ENCODE results near the gene CDK5. TPM values are rescaled to one million over a fixed set of nuclear protein-coding genes. Genes with fewer than 3 reads are reported as not detected.

CDK5 gene
- total and polyA plus RNA-seq, 9 of the 15 experiments (the other 6 are each of a cell fraction or from before 2014, with no cell fraction given), result 3.2 to 38.0 (median 27.5) TPM

- no peak overlapping the region for H3K4me3 ChIP-seq
- peaks cover 44 to 84% of the 10 kb centered on the region in 2 experiments for H3K4me1 ChIP-seq (replicated peaks in 1 of 2; ENCODE audit: control insufficient read depth in 2 of 2, insufficient read depth in 2 of 2, low read length in 2 of 2)
- H3K9ac ChIP-seq (ENCODE audit: insufficient read depth in 1 of 2, low read depth in 2 of 2, low read length in 2 of 2), result no peak overlapping the region
- H3K4me2 ChIP-seq (ENCODE audit: insufficient read depth, low read length), result no peak overlapping the region
- in situ Hi-C loops (cut with MboI) (no loop called here), intact Hi-C loops (cut with micrococcal nuclease) (loop anchor here (10.0 kb wide), 1 partner anchor 161 kb away; no protein-coding TSS in a partner anchor)
- FAIRE-seq, result no peak
- ChIA-PET CTCF (ENCODE audit: low intra/inter-chr PET ratio) (no interaction called here), POLR2A (interaction anchor here (1.2 to 1.4 kb wide), 2 partner anchors 8 to 21 kb away, joined by 3 to 4 read pairs; no protein-coding TSS in a partner anchor)
- peak; percentile 53 for TF ChIP-seq RBFOX2 (IDR thresholded peaks at IDR 0.05; ENCODE audit: low read depth, low read length)
- TF ChIP-seq POLR2G (IDR thresholded peaks at IDR 0.05; ENCODE audit: low read depth, low read length), result peak; percentile 61; the same call in 1 of the 2 replicates
- peak; percentile 61; the same call in 1 of the 2 replicates for TF ChIP-seq ZBTB33 (CRISPR knock-in tag; IDR thresholded peaks at IDR 0.05)
- no peak for TF ChIP-seq PHB (CRISPR knock-in tag; IDR thresholded peaks at IDR 0.05)
- H3K79me2 ChIP-seq (ENCODE audit: control insufficient read depth, insufficient read depth, low read length), result peaks cover 42% of the 10 kb centered on the region
- 92% methylated on average over 40 of the region's 55 CpGs for WGBS (ENCODE audit: insufficient coverage, low coverage, missing lambda C conversion rate)
- no peak overlapping the region for H3K27ac ChIP-seq (ENCODE audit: extremely low read depth, low read depth, low read length)
- DNase-seq (ENCODE audit: extremely low read depth in 1 of 4, low spot score in 3 of 4), result peak in 2 of 4 experiments; percentile 39 to 57
- no peak for ATAC-seq
- no TSS peak for BruUV-seq (replicated peaks)
- H2AFZ ChIP-seq (ENCODE audit: low read depth, low read length), result no peak overlapping the region
- no peaks in the 10 kb centered on the region; a peak in 1 of 5 replicates for H3K27me3 ChIP-seq (ENCODE audit: control insufficient read depth in 2 of 2, insufficient read depth in 2 of 2, low read length in 2 of 2)
- no peaks in the 10 kb centered on the region for H4K20me1 ChIP-seq (replicated peaks; ENCODE audit: control insufficient read depth, insufficient read depth, low read length)
- no peaks in the 10 kb centered on the region for H3K9me1 ChIP-seq (ENCODE audit: control insufficient read depth, insufficient read depth, low read length)
- H3K36me3 ChIP-seq (ENCODE audit: control insufficient read depth, insufficient read depth, low read length), result peaks cover 40% of the 10 kb centered on the region; the same call in 2 of the 3 replicates
- no peaks in the 10 kb centered on the region for H3K9me3 ChIP-seq (replicated peaks; ENCODE audit: control insufficient read depth, insufficient read depth, low read depth, low read length)
Observed at GRCh38 chr7:151013733-151014497, 43.8 kb downstream of the CDK5 start.

Measured in K562 (cell line).